Liver (tissue), 9 donors: ENCODE results near the gene TMF1. TPM values are rescaled to one million over a fixed set of nuclear protein-coding genes. Genes with fewer than 3 reads are reported as not detected.

Experiments used
- DNase-seq: peaks from one replicate; pipeline ENCODE4 v3.0.0-alpha.2; 2017; ENCODE audit warnings: low spot score
- H3K27ac ChIP-seq, 2 donors: one replicate each; pipeline ENCODE4 v1.7.0; 2013; ENCODE audit warnings: inconsistent platforms in 2 of 2, low read length in 2 of 2, control low read depth in 1 of 2, low read depth in 1 of 2, mild to moderate bottlenecking in 1 of 2
- H3K27me3 ChIP-seq, 4 donors: one replicate each; pipeline versions ENCODE4 v1.6.1 to v1.7.0; 2013; ENCODE audit warnings: low read length in 3 of 4, inconsistent platforms in 1 of 4, mild to moderate bottlenecking in 1 of 4, moderate library complexity in 1 of 4; ENCODE audit not compliant: control insufficient read depth in 4 of 4, insufficient read depth in 4 of 4
- H3K36me3 ChIP-seq, 4 donors: one replicate each; pipeline versions ENCODE4 v1.6.1 to v1.7.0; 2013; ENCODE audit warnings: low read length in 3 of 4, mild to moderate bottlenecking in 3 of 4, low read depth in 1 of 4, moderate library complexity in 1 of 4; ENCODE audit not compliant: control insufficient read depth in 4 of 4, insufficient read depth in 3 of 4
- H3K4me1 ChIP-seq, 4 donors: one replicate each; pipeline versions ENCODE4 v1.6.1 to v1.7.0; 2013; ENCODE audit warnings: low read length in 3 of 4, mild to moderate bottlenecking in 3 of 4, moderate library complexity in 1 of 4; ENCODE audit not compliant: control insufficient read depth in 4 of 4, insufficient read depth in 4 of 4
- H3K4me3 ChIP-seq, 3 donors: one replicate each; pipeline versions ENCODE4 v1.6.1 to v1.7.0; 2013; ENCODE audit warnings: low read length in 3 of 3, control low read depth in 1 of 3, low read depth in 1 of 3, mild to moderate bottlenecking in 1 of 3
- H3K9ac ChIP-seq, 2 donors: one replicate each; pipeline ENCODE4 v1.7.0; 2013; ENCODE audit warnings: low read length in 2 of 2, mild to moderate bottlenecking in 2 of 2, moderate library complexity in 2 of 2, control low read depth in 1 of 2, low read depth in 1 of 2
- H3K9me3 ChIP-seq, 4 donors: one replicate each; pipeline versions ENCODE4 v1.6.1 to v1.7.0; 2013; ENCODE audit warnings: low read length in 3 of 4; ENCODE audit not compliant: control insufficient read depth in 4 of 4
- EGR1 ChIP-seq, 2 donors: IDR thresholded peaks; 2 replicates each; pipeline ENCODE4 v1.6.1; 2016 to 2018; ENCODE audit warnings: antibody characterized with exemption in 2 of 2, low read depth in 2 of 2
- FOXA1 ChIP-seq: IDR thresholded peaks from 2 replicates; pipeline ENCODE4 v1.6.1; 2016; ENCODE audit warnings: antibody characterized with exemption
- FOXA2 ChIP-seq: IDR thresholded peaks from 2 replicates; pipeline ENCODE4 v1.6.1; 2016; ENCODE audit warnings: antibody characterized with exemption
- GABPA ChIP-seq, 2 donors: IDR thresholded peaks in 1 of 2; conservative IDR thresholded peaks in 1 of 2; 2 replicates each; pipeline ENCODE4 v1.6.1; 2016; ENCODE audit warnings: antibody characterized with exemption in 2 of 2, mild to moderate bottlenecking in 1 of 2, moderate library complexity in 1 of 2
- HNF4G ChIP-seq: IDR thresholded peaks from 2 replicates; pipeline ENCODE4 v1.6.1; 2016; ENCODE audit warnings: antibody characterized with exemption
- NR2F2 ChIP-seq: IDR thresholded peaks from 2 replicates; pipeline ENCODE4 v1.6.1; 2016; ENCODE audit warnings: antibody characterized with exemption
- RAD21 ChIP-seq, 2 donors: IDR thresholded peaks; 2 replicates each; pipeline ENCODE4 v1.6.1; 2016; ENCODE audit warnings: antibody characterized with exemption in 2 of 2, mild to moderate bottlenecking in 2 of 2
- REST ChIP-seq: IDR thresholded peaks from 2 replicates; pipeline ENCODE4 v1.6.1; 2016; ENCODE audit warnings: antibody characterized with exemption, mild to moderate bottlenecking
- RXRA ChIP-seq, 2 donors: IDR thresholded peaks; 2 replicates each; pipeline ENCODE4 v1.6.1; 2017 to 2018; ENCODE audit warnings: antibody characterized with exemption in 2 of 2, mild to moderate bottlenecking in 1 of 2
- SP1 ChIP-seq: IDR thresholded peaks from 2 replicates; pipeline ENCODE4 v1.6.1; 2018; ENCODE audit warnings: antibody characterized with exemption, mild to moderate bottlenecking
- TAF1 ChIP-seq: conservative IDR thresholded peaks from 2 replicates; pipeline ENCODE4 v1.6.1; 2016; ENCODE audit warnings: antibody characterized with exemption, mild to moderate bottlenecking
- YY1 ChIP-seq: IDR thresholded peaks from 2 replicates; pipeline ENCODE4 v1.6.1; 2016; ENCODE audit warnings: antibody characterized with exemption, mild to moderate bottlenecking
- ZBTB33 ChIP-seq: IDR thresholded peaks from 2 replicates; pipeline ENCODE4 v1.6.1; 2016; ENCODE audit warnings: antibody characterized with exemption
- WGBS: extraction: QIAGEN DNeasy Blood & Tissue Kit; methylation state at CpG from one replicate; pipeline ENCODE4 v1.1.7; 2013; 5-methylcytosine and 5-hydroxymethylcytosine counted together
- polyA plus RNA-seq, 2 donors: library from polyadenylated mRNA; stranded (reverse) in 1 of 2; unstranded in 1 of 2; fragments of 200-250 nt in 1 of 2; fragments of >200 nt in 1 of 2; fragmentation: Nextera tagmentation in 1 of 2; extraction: Ambion mirVana in 1 of 2; gene quantifications; one replicate each; pipeline versions ENCODE4 v1.2.1 to v1.2.3, GENCODE V29; 2013 to 2015
- total RNA-seq, 2 donors: library from RNA; depleted of rRNA; stranded (reverse); fragments of >200 nt; gene quantifications; one replicate each; pipeline ENCODE4 v1.2.3, GENCODE V29; 2014
- TF ChIP-seq, protein P1 (sequence below): fragments of 150-350 bp; IDR thresholded peaks from 2 replicates; pipeline ENCODE4 v1.5.1; 2017; ENCODE audit warnings: improper control_type of control experiment, low read depth, low read length; ENCODE audit not compliant: missing input control
- TF ChIP-seq, protein P2 (sequence below): IDR thresholded peaks from 2 replicates; pipeline ENCODE4 v1.6.1; 2016; ENCODE audit warnings: antibody characterized with exemption
- donor health status: healthy.
- donor health status: healthy.
- donor health status: healthy.
- donor health status: healthy.
- donor health status: healthy.

TMF1 gene
- total and polyA plus RNA-seq, 4 donors: 5.5 to 19.4 (median 8.6) TPM

- 88% methylated on average over 2 of the region's 2 CpGs for WGBS
- Histone ChIP-seq H3K4me3 (no peak overlapping the region), H3K9ac (no peak overlapping the region), H3K36me3 (peaks cover 0 to 14% (median 4%) of the 10 kb centered on the region in 4 donors), H3K4me1 (peaks cover 0 to 11% (median 2%) of the 10 kb centered on the region in 4 donors), H3K27me3 (no peaks in the 10 kb centered on the region), H3K9me3 (no peaks in the 10 kb centered on the region), H3K27ac (no peak overlapping the region)
- no peak for TF ChIP-seq YY1
- no peak for TF ChIP-seq REST
- TF ChIP-seq FOXA2: no peak
- no peak for TF ChIP-seq RXRA (IDR thresholded peaks at IDR 0.05)
- TF ChIP-seq GABPA (IDR thresholded peaks at IDR 0.05 in 1 of 2, conservative IDR thresholded peaks at IDR 0.05 in 1 of 2): no peak
- TF ChIP-seq FOXA1: no peak
- no peak for TF ChIP-seq HNF4G
- TF ChIP-seq, protein P1, sequence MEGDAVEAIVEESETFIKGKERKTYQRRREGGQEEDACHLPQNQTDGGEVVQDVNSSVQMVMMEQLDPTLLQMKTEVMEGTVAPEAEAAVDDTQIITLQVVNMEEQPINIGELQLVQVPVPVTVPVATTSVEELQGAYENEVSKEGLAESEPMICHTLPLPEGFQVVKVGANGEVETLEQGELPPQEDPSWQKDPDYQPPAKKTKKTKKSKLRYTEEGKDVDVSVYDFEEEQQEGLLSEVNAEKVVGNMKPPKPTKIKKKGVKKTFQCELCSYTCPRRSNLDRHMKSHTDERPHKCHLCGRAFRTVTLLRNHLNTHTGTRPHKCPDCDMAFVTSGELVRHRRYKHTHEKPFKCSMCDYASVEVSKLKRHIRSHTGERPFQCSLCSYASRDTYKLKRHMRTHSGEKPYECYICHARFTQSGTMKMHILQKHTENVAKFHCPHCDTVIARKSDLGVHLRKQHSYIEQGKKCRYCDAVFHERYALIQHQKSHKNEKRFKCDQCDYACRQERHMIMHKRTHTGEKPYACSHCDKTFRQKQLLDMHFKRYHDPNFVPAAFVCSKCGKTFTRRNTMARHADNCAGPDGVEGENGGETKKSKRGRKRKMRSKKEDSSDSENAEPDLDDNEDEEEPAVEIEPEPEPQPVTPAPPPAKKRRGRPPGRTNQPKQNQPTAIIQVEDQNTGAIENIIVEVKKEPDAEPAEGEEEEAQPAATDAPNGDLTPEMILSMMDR: no peak
- TF ChIP-seq, protein P2, sequence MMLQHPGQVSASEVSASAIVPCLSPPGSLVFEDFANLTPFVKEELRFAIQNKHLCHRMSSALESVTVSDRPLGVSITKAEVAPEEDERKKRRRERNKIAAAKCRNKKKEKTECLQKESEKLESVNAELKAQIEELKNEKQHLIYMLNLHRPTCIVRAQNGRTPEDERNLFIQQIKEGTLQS: no peak
- no peak for TF ChIP-seq RAD21 (IDR thresholded peaks at IDR 0.05)
- TF ChIP-seq SP1: no peak
- TF ChIP-seq NR2F2: no peak
- TF ChIP-seq ZBTB33: no peak
- no peak for TF ChIP-seq TAF1
- TF ChIP-seq EGR1 (IDR thresholded peaks at IDR 0.05; ENCODE audit: low read depth in 2 of 2): no peak
- DNase-seq: no peak
Measured at GRCh38 chr3:69008980-69009379, 43.2 kb downstream of the TMF1 start.

GRCh38 chr3:69005791-69006482 lies 46.2 kb downstream of the TMF1 start:
- H3K36me3 ChIP-seq: peaks cover 3 to 17% (median 5%) of the 10 kb centered on the region in 4 donors
- TF ChIP-seq, protein P1: no peak
- no peak for TF ChIP-seq HNF4G
- no peak for TF ChIP-seq ZBTB33
- TF ChIP-seq RXRA (IDR thresholded peaks at IDR 0.05): no peak
- no peak for TF ChIP-seq FOXA2
- no peak for TF ChIP-seq RAD21 (IDR thresholded peaks at IDR 0.05)
- no peak for DNase-seq
- H3K4me1 ChIP-seq: no peaks in the 10 kb centered on the region
- H3K27me3 ChIP-seq: no peaks in the 10 kb centered on the region
- H3K9ac ChIP-seq: no peak overlapping the region
- H3K9me3 ChIP-seq: no peaks in the 10 kb centered on the region
- WGBS: 95% methylated on average over 5 of the region's 5 CpGs
- no peak overlapping the region for H3K4me3 ChIP-seq
- no peak overlapping the region for H3K27ac ChIP-seq
